Measurements from ENCODE around the gene IL19. TPM values are rescaled to one million over a fixed set of nuclear protein-coding genes. Genes with fewer than 3 reads are reported as not detected.

IL19 gene
- total RNA-seq, 4 donors from 2014 or later: not detected

DNA sequence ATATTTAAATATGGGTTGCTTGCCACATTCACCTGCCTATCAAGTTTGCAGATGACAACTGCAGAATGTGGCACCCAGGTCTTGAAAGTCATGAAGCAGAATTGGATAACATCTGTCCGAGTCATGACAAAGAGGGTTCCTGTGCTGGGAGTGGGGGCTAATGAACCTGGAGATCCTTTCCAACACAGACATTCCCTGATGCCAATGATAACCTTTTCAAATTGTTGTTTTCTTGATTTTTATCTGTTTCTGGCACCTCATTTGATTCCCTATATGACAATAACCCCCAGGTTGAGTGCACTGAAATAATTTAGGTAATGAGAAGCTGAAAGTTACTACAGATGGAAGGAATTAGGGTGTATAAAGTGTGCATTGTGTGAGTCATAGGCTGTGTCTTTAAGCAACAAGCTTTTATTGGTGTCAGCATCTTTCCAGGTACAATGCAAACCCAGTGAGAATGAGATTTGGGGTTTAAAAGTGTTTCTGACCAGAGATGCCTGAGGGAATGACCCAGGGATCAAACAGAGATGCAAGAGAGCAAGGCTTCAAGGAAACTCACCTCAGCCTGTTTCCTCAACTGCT, 33.7 kb downstream of the IL19 start:
- TF ChIP-seq EP300 (IDR thresholded peaks at IDR 0.05) (no peak), POLR2A (IDR thresholded peaks at IDR 0.05; ENCODE audit: low read depth) (no peak), POLR2AphosphoS5 (IDR thresholded peaks at IDR 0.05) (no peak)
- TF ChIP-seq, protein P1, sequence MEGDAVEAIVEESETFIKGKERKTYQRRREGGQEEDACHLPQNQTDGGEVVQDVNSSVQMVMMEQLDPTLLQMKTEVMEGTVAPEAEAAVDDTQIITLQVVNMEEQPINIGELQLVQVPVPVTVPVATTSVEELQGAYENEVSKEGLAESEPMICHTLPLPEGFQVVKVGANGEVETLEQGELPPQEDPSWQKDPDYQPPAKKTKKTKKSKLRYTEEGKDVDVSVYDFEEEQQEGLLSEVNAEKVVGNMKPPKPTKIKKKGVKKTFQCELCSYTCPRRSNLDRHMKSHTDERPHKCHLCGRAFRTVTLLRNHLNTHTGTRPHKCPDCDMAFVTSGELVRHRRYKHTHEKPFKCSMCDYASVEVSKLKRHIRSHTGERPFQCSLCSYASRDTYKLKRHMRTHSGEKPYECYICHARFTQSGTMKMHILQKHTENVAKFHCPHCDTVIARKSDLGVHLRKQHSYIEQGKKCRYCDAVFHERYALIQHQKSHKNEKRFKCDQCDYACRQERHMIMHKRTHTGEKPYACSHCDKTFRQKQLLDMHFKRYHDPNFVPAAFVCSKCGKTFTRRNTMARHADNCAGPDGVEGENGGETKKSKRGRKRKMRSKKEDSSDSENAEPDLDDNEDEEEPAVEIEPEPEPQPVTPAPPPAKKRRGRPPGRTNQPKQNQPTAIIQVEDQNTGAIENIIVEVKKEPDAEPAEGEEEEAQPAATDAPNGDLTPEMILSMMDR (IDR thresholded peaks at IDR 0.05): no peak
- Histone ChIP-seq H3K27ac (replicated peaks in 1 of 4) (no peak overlapping the region), H3K4me3 (no peak overlapping the region), H3K27me3 (no peaks in the 10 kb centered on the region), H3K4me1 (no peaks in the 10 kb centered on the region), H3K36me3 (no peaks in the 10 kb centered on the region), H3K9me3 (no peaks in the 10 kb centered on the region)
- DNase-seq (ENCODE audit: extremely low spot score): no peak
- intact Hi-C loops (cut with DNase I): loop anchor here (10.0 kb wide), 1 partner anchor 169 kb away; the partner anchor contains the start of gene DYRK3
- WGBS: 75% methylated on average over 1 of the region's 1 CpG

DNA sequence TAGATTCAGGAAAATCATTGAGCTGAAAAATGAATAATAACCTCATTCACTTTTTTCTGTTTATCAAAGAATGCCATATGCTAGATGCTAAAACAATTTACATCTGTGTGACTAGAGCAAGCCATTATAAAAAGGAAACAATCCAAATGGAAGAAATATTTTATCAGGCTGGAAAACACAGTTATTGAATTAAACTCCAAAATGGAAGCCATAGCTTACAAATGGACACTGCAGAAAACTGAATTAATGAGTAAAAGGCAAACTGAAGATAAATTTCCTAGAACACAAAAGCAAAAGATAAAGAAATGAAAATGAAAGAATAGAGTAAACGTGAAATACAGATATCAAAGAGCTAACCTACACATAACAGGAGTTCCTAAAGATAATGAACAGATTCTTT, 34.8 kb downstream of the IL19 start:
- TF ChIP-seq POLR2AphosphoS5 (IDR thresholded peaks at IDR 0.05) (no peak), EP300 (IDR thresholded peaks at IDR 0.05) (no peak), POLR2A (IDR thresholded peaks at IDR 0.05; ENCODE audit: low read depth) (no peak)
- TF ChIP-seq, protein P1 (IDR thresholded peaks at IDR 0.05): no peak
- H3K4me1 ChIP-seq: no peaks in the 10 kb centered on the region
- WGBS: 71% methylated on average over 1 of the region's 1 CpG
- no peaks in the 10 kb centered on the region for H3K27me3 ChIP-seq
- no peak overlapping the region for H3K4me3 ChIP-seq
- no peak overlapping the region for H3K27ac ChIP-seq (replicated peaks in 1 of 4)
- H3K9me3 ChIP-seq: no peaks in the 10 kb centered on the region
- intact Hi-C loops (cut with DNase I): loop anchor here (10.0 kb wide), 1 partner anchor 171 kb away; the partner anchor contains the start of gene DYRK3
- no peaks in the 10 kb centered on the region for H3K36me3 ChIP-seq
- no peak for DNase-seq (ENCODE audit: extremely low spot score)

DNA sequence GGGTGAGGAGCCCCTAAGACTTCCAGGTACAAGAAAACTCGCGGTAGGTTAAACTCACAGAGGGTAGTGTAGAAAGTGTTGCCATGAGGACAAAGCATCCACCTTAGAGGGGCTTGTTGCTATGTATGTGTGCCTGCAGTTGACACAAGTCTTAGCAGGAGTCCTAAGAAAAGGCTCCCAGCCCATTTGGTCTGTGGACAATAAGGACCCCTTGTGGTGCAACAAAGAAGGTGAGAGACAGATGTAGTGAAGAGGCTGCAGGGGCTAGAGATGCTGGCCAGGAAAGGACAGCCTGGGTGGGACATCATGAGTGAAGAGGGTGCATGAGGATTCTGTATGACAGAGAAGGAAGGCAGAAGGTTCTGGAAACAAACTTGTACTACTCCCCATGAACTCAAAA, 38.0 kb downstream of the IL19 start:
- TF ChIP-seq EP300 (IDR thresholded peaks at IDR 0.05): no peak
- TF ChIP-seq, protein P1 (IDR thresholded peaks at IDR 0.05): peak in 1 of 3 experiments; percentile 28
- no peaks in the 10 kb centered on the region for H3K27me3 ChIP-seq
- no peak overlapping the region for H3K27ac ChIP-seq (replicated peaks in 1 of 4)
- H3K36me3 ChIP-seq: no peaks in the 10 kb centered on the region
- H3K4me3 ChIP-seq: no peak overlapping the region
- intact Hi-C loops (cut with DNase I): loop anchor here (2.0 to 10.0 kb wide), 2 partner anchors 104 to 174 kb away; partner anchors contain the start of gene DYRK3
- H3K9me3 ChIP-seq: peaks cover 0 to 10% (median 3%) of the 10 kb centered on the region in 4 donors
- no peaks in the 10 kb centered on the region for H3K4me1 ChIP-seq
- no peak for DNase-seq (ENCODE audit: extremely low spot score)
- 63% methylated on average over 2 of the region's 2 CpGs for WGBS

DNA sequence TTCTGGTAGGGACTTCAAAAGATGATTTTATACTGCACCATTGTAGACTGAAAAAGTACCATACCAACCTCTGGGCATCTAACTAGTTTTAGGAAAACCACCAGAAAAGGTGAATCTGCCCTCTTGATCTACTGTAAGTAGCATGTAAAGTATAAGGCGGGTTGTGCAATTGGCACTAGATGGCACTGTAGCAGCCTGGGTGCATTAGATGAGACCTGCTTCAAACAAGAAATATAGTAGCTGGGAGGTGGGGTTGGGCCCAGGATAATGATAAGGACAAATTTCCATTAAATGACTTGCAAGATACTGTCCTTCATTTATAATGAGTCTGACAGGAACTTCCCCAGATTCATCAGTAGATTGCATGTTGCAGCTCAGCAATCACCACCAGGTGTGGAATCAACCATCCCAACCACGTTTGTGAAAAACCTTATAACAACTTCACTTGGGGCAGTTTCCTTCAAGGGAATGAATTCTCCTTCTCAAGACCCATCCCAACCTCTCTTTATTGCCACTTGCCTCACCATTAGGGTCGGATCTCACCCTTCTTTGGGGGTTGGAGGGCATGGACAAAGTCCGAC, 39.0 kb downstream of the IL19 start:
- Histone ChIP-seq H3K4me1 (peaks cover 0 to under 1% (median 0%) of the 10 kb centered on the region in 4 donors), H3K36me3 (no peaks in the 10 kb centered on the region), H3K27ac (replicated peaks in 1 of 4) (no peak overlapping the region), H3K9me3 (peaks cover 0 to 10% (median 3%) of the 10 kb centered on the region in 4 donors), H3K27me3 (no peaks in the 10 kb centered on the region), H3K4me3 (no peak overlapping the region)
- TF ChIP-seq, protein P1 (IDR thresholded peaks at IDR 0.05): peak in 1 of 3 experiments; percentile 16
- TF ChIP-seq EP300 (IDR thresholded peaks at IDR 0.05): no peak
- intact Hi-C loops (cut with DNase I): loop anchor here (2.0 to 10.0 kb wide), 2 partner anchors 103 to 175 kb away; partner anchors contain the start of gene DYRK3
- 72% methylated on average over 4 of the region's 4 CpGs for WGBS
- no peak for DNase-seq (ENCODE audit: extremely low spot score)

Measured in esophagus muscularis mucosa (tissue), 4 donors.